HG02798 (cell line): ENCODE data around the gene MED13.
"Not testable (repeated sequence)": the region's sequence is repeated elsewhere in the genome, so short reads cannot be mapped to it uniquely, and the experiment has no call there.

Source experiments
- ATAC-seq: cut with Tn5 transposase; IDR thresholded peaks from one replicate; pipeline ENCODE4 v1.9.1; 2021; ENCODE audit warnings: mild to moderate bottlenecking; ENCODE audit not compliant: unreplicated experiment, poor library complexity

The MED13 gene

GRCh38 chr17:62090021-62090824 is 25.1 kb upstream of the MED13 start:
- no peak for ATAC-seq

GRCh38 chr17:62089334-62089733 is 24.3 kb upstream of the MED13 start:
- ATAC-seq, result no peak

GRCh38 chr17:62086737-62087136 is 21.7 kb upstream of the MED13 start:
- ATAC-seq, result no peak

- no peak for ATAC-seq
Measured at GRCh38 chr17:62085511-62086408, 20.7 kb upstream of the MED13 start.

GRCh38 chr17:62084585-62084984 is 19.5 kb upstream of the MED13 start:
- no peak for ATAC-seq

GRCh38 chr17:62083651-62084050 is 18.6 kb upstream of the MED13 start:
- no peak for ATAC-seq

GRCh38 chr17:62080647-62081046 is 15.6 kb upstream of the MED13 start:
- no peak for ATAC-seq

GRCh38 chr17:62078009-62078408 is 12.9 kb upstream of the MED13 start:
- ATAC-seq, result no peak

- no peak for ATAC-seq
Measured at GRCh38 chr17:62076864-62077788, 12.0 kb upstream of the MED13 start.

GRCh38 chr17:62075308-62075815 is 10.3 kb upstream of the MED13 start:
- no peak for ATAC-seq

GRCh38 chr17:62073993-62074392 is 8.9 kb upstream of the MED13 start:
- no peak for ATAC-seq

GRCh38 chr17:62072855-62073254 is 7.8 kb upstream of the MED13 start:
- ATAC-seq, result not testable (repeated sequence)

- ATAC-seq, result no peak
Measured at GRCh38 chr17:62070900-62071299, 5.8 kb upstream of the MED13 start.

GRCh38 chr17:62067165-62068145 is 2.4 kb upstream of the MED13 start:
- ATAC-seq, result no peak

GRCh38 chr17:62065611-62066468 is 762 bp upstream of the MED13 start:
- peak; percentile 96 for ATAC-seq

GRCh38 chr17:62064029-62064790 is 868 bp downstream of the MED13 start:
- no peak for ATAC-seq

- ATAC-seq, result no peak
Measured at GRCh38 chr17:62062944-62063343, 2.1 kb downstream of the MED13 start.
